ENCODE measurements around the gene DPEP1. TPM values are rescaled to one million over a fixed set of nuclear protein-coding genes. Genes with fewer than 3 reads are reported as not detected.
A peak's percentile ranks its signal among the peaks of the same experiment; 100 is the strongest.

Gene DPEP1
- total and polyA plus RNA-seq, 2 donors (not counting 1 experiment from before 2014, with no cell fraction given): not detected

GRCh38 chr16:89577055-89577759 is 36.2 kb upstream of the DPEP1 start:
- Mint-ChIP-seq H3K9me3 (ENCODE audit: insufficient read depth) (no peaks in the 10 kb centered on the region), H3K4me3 (peak overlapping the region; percentile 69), H3K4me1 (peaks cover 10% of the 10 kb centered on the region), H3K27ac (no peak overlapping the region), H3K27me3 (peaks cover 8% of the 10 kb centered on the region)
- H3K9ac ChIP-seq (ENCODE audit: low read length): no peak overlapping the region
- ChIA-PET CTCF (no interaction called here), POLR2A (interaction anchor here (0.7 kb wide), 1 partner anchor 370 kb away, joined by 5 read pairs; no protein-coding TSS in a partner anchor)
- TF ChIP-seq EZH2 (IDR thresholded peaks at IDR 0.05; ENCODE audit: borderline replicate concordance, insufficient read depth, low read depth, low read length, poor library complexity, severe bottlenecking) (no peak), CTCF (IDR thresholded peaks at IDR 0.05) (no peak)
- WGBS (ENCODE audit: insufficient coverage): 96% methylated on average over 24 of the region's 25 CpGs
- no peaks in the 10 kb centered on the region for H3K9me3 ChIP-seq (ENCODE audit: control extremely low read depth in 1 of 3, control insufficient read depth in 2 of 3, insufficient read depth in 1 of 3, low read length in 2 of 3)
- no peak overlapping the region for H3K27ac ChIP-seq (ENCODE audit: low read length in 2 of 2)
- no peaks in the 10 kb centered on the region for H3K79me2 ChIP-seq (ENCODE audit: control insufficient read depth, insufficient read depth, low read length)
- peaks cover 0 to 22% (median 5%) of the 10 kb centered on the region in 4 experiments for H3K27me3 ChIP-seq (replicated peaks in 1 of 4; ENCODE audit: control extremely low read depth in 1 of 4, control insufficient read depth in 3 of 4, insufficient read depth in 4 of 4, low read length in 3 of 4)
- peaks cover 22% of the 10 kb centered on the region in 2 donors for H3K4me1 ChIP-seq (ENCODE audit: control insufficient read depth in 2 of 2, insufficient read depth in 2 of 2, low read length in 2 of 2)
- ATAC-seq (ENCODE audit: low read depth) (no peak), DNase-seq (no peak)
- intact Hi-C loops (cut with micrococcal nuclease): no loop called here
- no peak overlapping the region for H2AFZ ChIP-seq (ENCODE audit: insufficient read depth, low read depth, low read length, poor library complexity, severe bottlenecking)
- no peak overlapping the region for H3K4me3 ChIP-seq (ENCODE audit: control extremely low read depth in 1 of 5, extremely low read depth in 1 of 5, insufficient read depth in 1 of 5, low read depth in 2 of 5, low read length in 4 of 5)
- H4K20me1 ChIP-seq (ENCODE audit: control insufficient read depth, insufficient read depth, low read length, poor library complexity, severe bottlenecking): peaks cover 4% of the 10 kb centered on the region
- H3K4me2 ChIP-seq (replicated peaks; ENCODE audit: low read depth, low read length, poor library complexity, severe bottlenecking): no peak overlapping the region
- no peaks in the 10 kb centered on the region for H3K36me3 ChIP-seq (replicated peaks in 1 of 2; ENCODE audit: control extremely low read depth in 1 of 2, control insufficient read depth in 1 of 2, extremely low read depth in 1 of 2, insufficient read depth in 2 of 2, low read length in 1 of 2)

- Histone ChIP-seq H3K27ac (ENCODE audit: low read length in 2 of 2) (no peak overlapping the region), H2AFZ (ENCODE audit: insufficient read depth, low read depth, low read length, poor library complexity, severe bottlenecking) (no peak overlapping the region), H3K9me3 (ENCODE audit: control extremely low read depth in 1 of 3, control insufficient read depth in 2 of 3, insufficient read depth in 1 of 3, low read length in 2 of 3) (no peaks in the 10 kb centered on the region), H3K4me2 (replicated peaks; ENCODE audit: low read depth, low read length, poor library complexity, severe bottlenecking) (no peak overlapping the region), H3K27me3 (replicated peaks in 1 of 4; ENCODE audit: control extremely low read depth in 1 of 4, control insufficient read depth in 3 of 4, insufficient read depth in 4 of 4, low read length in 3 of 4) (peaks cover 0 to 11% (median 2%) of the 10 kb centered on the region in 4 experiments), H3K9ac (ENCODE audit: low read length) (no peak overlapping the region), H3K4me1 (ENCODE audit: control insufficient read depth in 2 of 2, insufficient read depth in 2 of 2, low read length in 2 of 2) (peaks cover 13 to 14% of the 10 kb centered on the region in 2 donors), H4K20me1 (ENCODE audit: control insufficient read depth, insufficient read depth, low read length, poor library complexity, severe bottlenecking) (peaks cover 4% of the 10 kb centered on the region), H3K4me3 (ENCODE audit: control extremely low read depth in 1 of 5, extremely low read depth in 1 of 5, insufficient read depth in 1 of 5, low read depth in 2 of 5, low read length in 4 of 5) (no peak overlapping the region), H3K36me3 (replicated peaks in 1 of 2; ENCODE audit: control extremely low read depth in 1 of 2, control insufficient read depth in 1 of 2, extremely low read depth in 1 of 2, insufficient read depth in 2 of 2, low read length in 1 of 2) (no peaks in the 10 kb centered on the region), H3K79me2 (ENCODE audit: control insufficient read depth, insufficient read depth, low read length) (no peaks in the 10 kb centered on the region)
- no peaks in the 10 kb centered on the region for H3K27me3 Mint-ChIP-seq
- intact Hi-C loops (cut with micrococcal nuclease): no loop called here
- H3K4me3 Mint-ChIP-seq: no peak overlapping the region
- TF ChIP-seq CTCF (IDR thresholded peaks at IDR 0.05) (no peak), EZH2 (IDR thresholded peaks at IDR 0.05; ENCODE audit: borderline replicate concordance, insufficient read depth, low read depth, low read length, poor library complexity, severe bottlenecking) (no peak)
- 96% methylated on average over 15 of the region's 15 CpGs for WGBS (ENCODE audit: insufficient coverage)
- no peaks in the 10 kb centered on the region for H3K9me3 Mint-ChIP-seq (ENCODE audit: insufficient read depth)
- H3K4me1 Mint-ChIP-seq: no peaks in the 10 kb centered on the region
- ATAC-seq (ENCODE audit: low read depth) (no peak), DNase-seq (no peak)
- no peak overlapping the region for H3K27ac Mint-ChIP-seq
- ChIA-PET POLR2A (no interaction called here), CTCF (no interaction called here)
These were observed 34.1 kb upstream of the DPEP1 start for GRCh38 chr16:89579351-89579750.
